NCI-H128 (cell line): ENCODE data around the gene NFIB.
A peak's percentile ranks its signal among the peaks of the same experiment; 100 is the strongest.

ENCODE experiments used
- DNase-seq: peaks from one replicate; lab custom pipeline; 2025; ENCODE audit not compliant: unreplicated experiment; lab: John Stamatoyannopoulos, UW

Gene NFIB

GRCh38 chr9:14345354-14346230 lies 31.7 kb upstream of the NFIB start:
- DNase-seq, result no peak

- DNase-seq, result no peak
These were observed 31.0 kb upstream of the NFIB start for GRCh38 chr9:14344941-14345353.

GRCh38 chr9:14344053-14344524 lies 30.1 kb upstream of the NFIB start:
- DNase-seq, result no peak

GRCh38 chr9:14343261-14344031 lies 29.5 kb upstream of the NFIB start:
- DNase-seq, result no peak

GRCh38 chr9:14342736-14343135 lies 28.8 kb upstream of the NFIB start:
- no peak for DNase-seq

GRCh38 chr9:14341437-14342122 lies 27.6 kb upstream of the NFIB start:
- no peak for DNase-seq

- DNase-seq, result no peak
These were observed 27.1 kb upstream of the NFIB start for GRCh38 chr9:14340994-14341393.

- DNase-seq, result no peak
These were observed 26.4 kb upstream of the NFIB start for GRCh38 chr9:14340219-14340873.

GRCh38 chr9:14339746-14340145 lies 25.8 kb upstream of the NFIB start:
- no peak for DNase-seq

- no peak for DNase-seq
These were observed 23.7 kb upstream of the NFIB start for GRCh38 chr9:14337615-14338014.

GRCh38 chr9:14336244-14336643 lies 22.3 kb upstream of the NFIB start:
- DNase-seq, result no peak

GRCh38 chr9:14331120-14331519 lies 17.2 kb upstream of the NFIB start:
- DNase-seq, result no peak

GRCh38 chr9:14327036-14327435 lies 13.1 kb upstream of the NFIB start:
- DNase-seq, result no peak

GRCh38 chr9:14326264-14326826 lies 12.4 kb upstream of the NFIB start:
- DNase-seq, result peak; percentile 85

- no peak for DNase-seq
These were observed 11.2 kb upstream of the NFIB start for GRCh38 chr9:14325147-14325546.

GRCh38 chr9:14323985-14324650 lies 10.2 kb upstream of the NFIB start:
- no peak for DNase-seq

GRCh38 chr9:14323083-14323971 lies 9.4 kb upstream of the NFIB start:
- no peak for DNase-seq

GRCh38 chr9:14322211-14323082 lies 8.5 kb upstream of the NFIB start:
- peak; percentile 85 for DNase-seq
